Fibroblast of mammary gland (primary cell): ENCODE measurements around the gene ERBIN.
A peak's percentile ranks its signal among the peaks of the same experiment; 100 is the strongest.
"Not testable (repeated sequence)": the region's sequence is repeated elsewhere in the genome, so short reads cannot be mapped to it uniquely, and the experiment has no call there.

Experiments
- DNase-seq: peaks from one replicate; pipeline ENCODE4 v3.0.0-alpha.2; 2010; ENCODE audit warnings: low read depth
- H3K4me3 ChIP-seq: 2 replicates; pipeline ENCODE4 v1.5.1; 2011; ENCODE audit warnings: low read depth, mild to moderate bottlenecking, low read length, moderate library complexity; ENCODE audit not compliant: control insufficient read depth
- CTCF ChIP-seq: conservative IDR thresholded peaks from 2 replicates; pipeline ENCODE4 v1.5.1; 2011; ENCODE audit warnings: low read depth, low read length, inconsistent platforms; ENCODE audit not compliant: control insufficient read depth, insufficient read depth

ERBIN gene

GRCh38 chr5:65952259-65952658 is 25.9 kb downstream of the ERBIN start:
- no peak for DNase-seq
- no peak for TF ChIP-seq CTCF
- no peak overlapping the region for H3K4me3 ChIP-seq

GRCh38 chr5:65954200-65954599 is 27.8 kb downstream of the ERBIN start:
- no peak overlapping the region for H3K4me3 ChIP-seq
- no peak for TF ChIP-seq CTCF
- no peak for DNase-seq

GRCh38 chr5:65955746-65956145 is 29.4 kb downstream of the ERBIN start:
- no peak for DNase-seq
- no peak overlapping the region for H3K4me3 ChIP-seq
- no peak for TF ChIP-seq CTCF

GRCh38 chr5:65957703-65958102 is 31.3 kb downstream of the ERBIN start:
- DNase-seq, H3K4me3 ChIP-seq: not testable (repeated sequence)

GRCh38 chr5:65961633-65962032 is 35.3 kb downstream of the ERBIN start:
- H3K4me3 ChIP-seq = no peak overlapping the region
- no peak for TF ChIP-seq CTCF
- DNase-seq = peak; percentile 74

- no peak for TF ChIP-seq CTCF
- no peak overlapping the region for H3K4me3 ChIP-seq
- DNase-seq = peak; percentile 12
Measured at GRCh38 chr5:65967288-65968066, 41.1 kb downstream of the ERBIN start.

GRCh38 chr5:65969539-65970393 is 43.4 kb downstream of the ERBIN start:
- no peak for DNase-seq
- H3K4me3 ChIP-seq = no peak overlapping the region
- no peak for TF ChIP-seq CTCF
